Posterior vena cava (tissue), 2 donors: Measurements from ENCODE around the gene RABGGTA. TPM values are rescaled to one million over a fixed set of nuclear protein-coding genes. Genes with fewer than 3 reads are reported as not detected.
A peak's percentile ranks its signal among the peaks of the same experiment; 100 is the strongest.
"Not testable (repeated sequence)": the region's sequence is repeated elsewhere in the genome, so short reads cannot be mapped to it uniquely, and the experiment has no call there.

Experiments used
- DNase-seq: peaks from one replicate; pipeline ENCODE4 v3.0.0-alpha.2; 2020; ENCODE audit warnings: low spot score
- intact Hi-C, 2 donors: fragments of 100-400 bp; cut with DNase I; formaldehyde crosslinking; loops; one replicate each; pipeline versions ENCODE4 v1.14.1 to v1.14.2; 2022 to 2023
- total RNA-seq, 2 donors: library from RNA; stranded (reverse); fragmentation: NEBNext Ultra II Directional; extraction: Animal tissue kit (Norgen Biotek cat#: 25700); gene quantifications; one replicate each; pipeline ENCODE4 v1.2.1, GENCODE V29; 2021
- donor health status: DM: yes; HTN: yes; CAD: no.
- donor health status: DM: yes; HTN: yes; CAD: no.

Gene RABGGTA
- total RNA-seq, 2 donors from 2014 or later: 14.5 to 17.3 TPM

- intact Hi-C loops: no loop called here
- no peak for DNase-seq
Observed at GRCh38 chr14:24234095-24235005, 37.0 kb downstream of the RABGGTA start.

- no peak for DNase-seq
- intact Hi-C loops: no loop called here
Observed at GRCh38 chr14:24233538-24233866, 37.9 kb downstream of the RABGGTA start.

GRCh38 chr14:24232645-24233537 lies 38.5 kb downstream of the RABGGTA start, which contains the start of gene GMPR2:
TSS of gene GMPR2 (plus strand) at chr14:24232929. CDS start at chr14:24233254, 325 bp downstream.
- DNase-seq: no peak
- intact Hi-C loops: no loop called here

- peak; percentile 98 for DNase-seq
- intact Hi-C loops: no loop called here
Observed at GRCh38 chr14:24232121-24232644, 39.2 kb downstream of the RABGGTA start, which contains the start of gene NEDD8. TSS of gene NEDD8 (minus strand) at chr14:24232367. CDS start at chr14:24232267, 100 bp downstream.

- DNase-seq: no peak
- intact Hi-C loops: no loop called here
Observed at GRCh38 chr14:24231263-24232120, 39.9 kb downstream of the RABGGTA start.

- intact Hi-C loops: loop anchor here in 1 of 2 donors (1.0 kb wide), 1 partner anchor 10 kb away; no protein-coding TSS in a partner anchor
- no peak for DNase-seq
Observed at GRCh38 chr14:24228902-24229301, 42.5 kb downstream of the RABGGTA start.

GRCh38 chr14:24226473-24226872 lies 44.9 kb downstream of the RABGGTA start:
- intact Hi-C loops: no loop called here

GRCh38 chr14:24224618-24225071 lies 46.8 kb downstream of the RABGGTA start:
- intact Hi-C loops: no loop called here
- DNase-seq: no peak

More at GRCh38 chr14:24226473-24226872, 44.9 kb downstream of the RABGGTA start:
- DNase-seq: no peak

- DNase-seq, intact Hi-C loops: not testable (repeated sequence)
Observed at GRCh38 chr14:24222987-24223386, 48.4 kb downstream of the RABGGTA start.

- DNase-seq: no peak
- intact Hi-C loops: loop anchor here in 1 of 2 donors (1.0 kb wide), 1 partner anchor 9 kb away; no protein-coding TSS in a partner anchor
Observed at GRCh38 chr14:24219521-24219920, 51.9 kb downstream of the RABGGTA start.

GRCh38 chr14:24219080-24219479 lies 52.3 kb downstream of the RABGGTA start:
- intact Hi-C loops: loop anchor here in 1 of 2 donors (1.0 kb wide), 1 partner anchor 9 kb away; no protein-coding TSS in a partner anchor
- DNase-seq: no peak

GRCh38 chr14:24216876-24217275 lies 54.5 kb downstream of the RABGGTA start:
- intact Hi-C loops, DNase-seq: not testable (repeated sequence)

- no peak for DNase-seq
- intact Hi-C loops: no loop called here
Observed at GRCh38 chr14:24216345-24216699, 55.1 kb downstream of the RABGGTA start.

Other genes with a start within 250 kb of the RABGGTA start
- gene CARMIL3, start 219.6 kb downstream of the RABGGTA start, total RNA-seq: under 1 TPM; 0.14 to 0.23 TPM
- gene CPNE6, start 200.0 kb downstream of the RABGGTA start, total RNA-seq: 1 to 10 TPM in 1 of 2 donors, under 1 TPM in 1; 0.32 to 1.3 TPM
- gene PCK2, start 177.3 kb downstream of the RABGGTA start, total RNA-seq: 10 to 100 TPM; 18.8 to 27.4 TPM
- 10 to 100 TPM; 32.2 to 37.1 TPM for gene DCAF11, start 156.8 kb downstream of the RABGGTA start, total RNA-seq
- gene NRL, start 156.6 kb downstream of the RABGGTA start, total RNA-seq: 1 to 10 TPM; 1.1 to 1.4 TPM
- under 1 TPM in 1 of 2 donors, not detected in 1; 0.38 TPM for gene FITM1, start 140.9 kb downstream of the RABGGTA start, total RNA-seq
- gene PSME1, start 135.4 kb downstream of the RABGGTA start, total RNA-seq: 100 to 1,000 TPM; 114 to 119 TPM
- 10 to 100 TPM; 10.9 to 14.2 TPM for gene EMC9, start 130.0 kb downstream of the RABGGTA start, total RNA-seq
- gene PSME2, start 125.0 kb downstream of the RABGGTA start, total RNA-seq: 10 to 100 TPM; 72.6 to 97.7 TPM
- gene RNF31, start 124.1 kb downstream of the RABGGTA start, total RNA-seq: 10 to 100 TPM; 34.9 to 53.7 TPM
- gene IRF9, start 110.3 kb downstream of the RABGGTA start, total RNA-seq: 10 to 100 TPM; 53.7 to 92.4 TPM
- 1 to 10 TPM; 8.0 to 9.4 TPM for gene REC8, start 99.5 kb downstream of the RABGGTA start, total RNA-seq
- 10 to 100 TPM; 24.9 to 30.6 TPM for gene IPO4, start 82.8 kb downstream of the RABGGTA start, total RNA-seq
- gene TM9SF1, start 76.2 kb downstream of the RABGGTA start, total RNA-seq: 10 to 100 TPM; 30.1 to 35.2 TPM
- not detected for gene TSSK4, start 65.9 kb downstream of the RABGGTA start, total RNA-seq
- 10 to 100 TPM; 41.8 to 42.7 TPM for gene CHMP4A, start 58.1 kb downstream of the RABGGTA start, total RNA-seq
- 10 to 100 TPM; 22.1 to 23.1 TPM for gene MDP1, start 55.5 kb downstream of the RABGGTA start, total RNA-seq
- gene NEDD8, start 39.2 kb downstream of the RABGGTA start, total RNA-seq: 100 to 1,000 TPM; 121 to 125 TPM
- 10 to 100 TPM; 34.4 to 42.0 TPM for gene GMPR2, start 38.7 kb downstream of the RABGGTA start, total RNA-seq
- gene TINF2, start 29.0 kb downstream of the RABGGTA start, total RNA-seq: 10 to 100 TPM; 77.8 to 85.1 TPM
- gene TGM1, start 8.4 kb downstream of the RABGGTA start, total RNA-seq: 1 to 10 TPM in 1 of 2 donors, under 1 TPM in 1; 0.14 to 1.7 TPM
- 10 to 100 TPM; 14.0 to 17.9 TPM for gene DHRS1, start 28.2 kb upstream of the RABGGTA start, total RNA-seq
- gene NOP9, start 28.3 kb upstream of the RABGGTA start, total RNA-seq: 10 to 100 TPM; 19.2 to 20.9 TPM
- 10 to 100 TPM; 10.1 to 10.8 TPM for gene CIDEB, start 36.4 kb upstream of the RABGGTA start, total RNA-seq
- gene LTB4R2, start 38.5 kb upstream of the RABGGTA start, total RNA-seq: 1 to 10 TPM; 2.5 to 4.0 TPM
- gene LTB4R, start 39.9 kb upstream of the RABGGTA start, total RNA-seq: 1 to 10 TPM; 5.6 TPM
- gene ADCY4, start 63.5 kb upstream of the RABGGTA start, total RNA-seq: 10 to 100 TPM; 35.2 to 36.0 TPM
- gene RIPK3, start 68.4 kb upstream of the RABGGTA start, total RNA-seq: 1 to 10 TPM; 8.5 to 9.2 TPM
- gene NFATC4, start 96.6 kb upstream of the RABGGTA start, total RNA-seq: 10 to 100 TPM; 75.1 to 87.2 TPM
- gene NYNRIN, start 127.4 kb upstream of the RABGGTA start, total RNA-seq: 10 to 100 TPM; 13.1 to 15.1 TPM
- 1 to 10 TPM; 3.5 to 4.2 TPM for gene CBLN3, start 158.1 kb upstream of the RABGGTA start, total RNA-seq
- 10 to 100 TPM; 41.4 to 41.8 TPM for gene KHNYN, start 158.4 kb upstream of the RABGGTA start, total RNA-seq
- gene SDR39U1, start 171.2 kb upstream of the RABGGTA start, total RNA-seq: 10 to 100 TPM; 31.6 to 36.4 TPM
- 1 to 10 TPM in 1 of 2 donors, under 1 TPM in 1; 0.71 to 2.4 TPM for gene CMA1, start 236.7 kb upstream of the RABGGTA start, total RNA-seq